Activated T-helper 1 cell treated with anti-CD3 and anti-CD28 coated beads, Interleukin-12 subunit alpha, Interleukin-12 subunit beta, Interleukin-2, Interleukin-4 antibody, amounts not matched to agents 30 ng/mL and 10 ng/mL and 1 ng/mL, durations not matched to agents 14 hours and 24 hours and 36 hours (primary cell): ENCODE results near the gene PPRC1. TPM values are rescaled to one million over a fixed set of nuclear protein-coding genes. Genes with fewer than 3 reads are reported as not detected.

Experiments used
- DNase-seq: peaks from one replicate; pipeline ENCODE4 v3.0.0; 2021; ENCODE audit warnings: low spot score
- H3K27ac Mint-ChIP-seq: one replicate; pipeline ENCODE4 v1.8.0; 2021; ENCODE audit warnings: mild to moderate bottlenecking, mixed read lengths
- H3K27me3 Mint-ChIP-seq: one replicate; pipeline ENCODE4 v1.8.0; 2022; ENCODE audit warnings: mild to moderate bottlenecking, moderate library complexity, mixed read lengths; ENCODE audit not compliant: insufficient read depth
- H3K36me3 Mint-ChIP-seq: one replicate; pipeline ENCODE4 v1.8.0; 2021; ENCODE audit warnings: low read depth, mixed read lengths
- H3K4me1 Mint-ChIP-seq: one replicate; pipeline ENCODE4 v1.8.0; 2021; ENCODE audit warnings: low read depth, mixed read lengths
- H3K4me3 Mint-ChIP-seq: one replicate; pipeline ENCODE4 v1.8.0; 2021; ENCODE audit warnings: mild to moderate bottlenecking, moderate library complexity, mixed read lengths
- H3K9me3 Mint-ChIP-seq: one replicate; pipeline ENCODE4 v1.8.0; 2021; ENCODE audit warnings: mixed read lengths
- intact Hi-C: fragments of 100-400 bp; cut with micrococcal nuclease; formaldehyde crosslinking; loops from one replicate; pipeline ENCODE4 v1.15.1; 2024
- total RNA-seq: library from RNA; stranded (reverse); gene quantifications from 2 replicates; pipeline ENCODE4 v1.2.3, GENCODE V29; 2022

Gene PPRC1
- total RNA-seq, 1 donor from 2014 or later = 115 TPM

- no peaks in the 10 kb centered on the region for H3K9me3 Mint-ChIP-seq
- H3K36me3 Mint-ChIP-seq = peaks cover 28% of the 10 kb centered on the region
- peaks cover 60% of the 10 kb centered on the region for H3K4me1 Mint-ChIP-seq
- H3K27ac Mint-ChIP-seq = peak overlapping the region; percentile 69
- no peak overlapping the region for H3K4me3 Mint-ChIP-seq
- H3K27me3 Mint-ChIP-seq = no peaks in the 10 kb centered on the region
- intact Hi-C loops = no loop called here
- no peak for DNase-seq
Observed at GRCh38 chr10:102112210-102112817, 20.5 kb upstream of the PPRC1 start.

GRCh38 chr10:102113261-102113955, 19.4 kb upstream of the PPRC1 start:
- intact Hi-C loops = no loop called here
- Mint-ChIP-seq H3K4me3 (peak overlapping the region; percentile 85), H3K27me3 (no peaks in the 10 kb centered on the region), H3K27ac (peak overlapping the region; percentile 69), H3K36me3 (peaks cover 25% of the 10 kb centered on the region), H3K4me1 (peaks cover 71% of the 10 kb centered on the region), H3K9me3 (no peaks in the 10 kb centered on the region)
- no peak for DNase-seq

- no peaks in the 10 kb centered on the region for H3K9me3 Mint-ChIP-seq
- no peak for DNase-seq
- intact Hi-C loops = loop anchor here (2.0 kb wide), 3 partner anchors 41 to 295 kb away; partner anchors contain the start of genes HPS6 and OGA
- H3K27me3 Mint-ChIP-seq = no peaks in the 10 kb centered on the region
- H3K27ac Mint-ChIP-seq = peak overlapping the region; percentile 98
- peaks cover 18% of the 10 kb centered on the region for H3K36me3 Mint-ChIP-seq
- peaks cover 76% of the 10 kb centered on the region for H3K4me1 Mint-ChIP-seq
- H3K4me3 Mint-ChIP-seq = peak overlapping the region; percentile 85
Observed at GRCh38 chr10:102113956-102114857, 18.6 kb upstream of the PPRC1 start.

- H3K4me1 Mint-ChIP-seq = peaks cover 71% of the 10 kb centered on the region
- DNase-seq = peak; percentile 73
Observed at GRCh38 chr10:102114861-102115618, 17.8 kb upstream of the PPRC1 start.

GRCh38 chr10:102115775-102116174, 17.1 kb upstream of the PPRC1 start:
- H3K4me1 Mint-ChIP-seq = peaks cover 66% of the 10 kb centered on the region
- DNase-seq = no peak

More at GRCh38 chr10:102114861-102115618, 17.8 kb upstream of the PPRC1 start:
- intact Hi-C loops = loop anchor here (1.0 to 2.0 kb wide), 5 partner anchors 42 to 296 kb away; partner anchors contain the start of genes ARMH3, HPS6 and OGA
- Mint-ChIP-seq H3K9me3 (no peaks in the 10 kb centered on the region), H3K27ac (peak overlapping the region; percentile 98), H3K4me3 (peak overlapping the region; percentile 85), H3K27me3 (no peaks in the 10 kb centered on the region), H3K36me3 (peaks cover 10% of the 10 kb centered on the region)

GRCh38 chr10:102116656-102117055, 16.2 kb upstream of the PPRC1 start:
- H3K4me3 Mint-ChIP-seq = peak overlapping the region; percentile 85
- DNase-seq = no peak
- no peaks in the 10 kb centered on the region for H3K27me3 Mint-ChIP-seq
- peaks cover 2% of the 10 kb centered on the region for H3K36me3 Mint-ChIP-seq
- intact Hi-C loops = no loop called here
- peak overlapping the region; percentile 98 for H3K27ac Mint-ChIP-seq
- H3K9me3 Mint-ChIP-seq = no peaks in the 10 kb centered on the region
- peaks cover 74% of the 10 kb centered on the region for H3K4me1 Mint-ChIP-seq

More at GRCh38 chr10:102115775-102116174, 17.1 kb upstream of the PPRC1 start:
- no peaks in the 10 kb centered on the region for H3K9me3 Mint-ChIP-seq
- H3K36me3 Mint-ChIP-seq = peaks cover 5% of the 10 kb centered on the region
- intact Hi-C loops = loop anchor here (1.0 to 2.0 kb wide), 5 partner anchors 43 to 297 kb away; partner anchors contain the start of genes ARMH3, HPS6 and OGA
- H3K4me3 Mint-ChIP-seq = peak overlapping the region; percentile 85
- no peaks in the 10 kb centered on the region for H3K27me3 Mint-ChIP-seq
- H3K27ac Mint-ChIP-seq = peak overlapping the region; percentile 98

- H3K4me3 Mint-ChIP-seq = peak overlapping the region; percentile 88
Observed at GRCh38 chr10:102117391-102118159, 15.3 kb upstream of the PPRC1 start.

GRCh38 chr10:102118867-102119266, 14.0 kb upstream of the PPRC1 start:
- intact Hi-C loops = no loop called here
- H3K4me3 Mint-ChIP-seq = peak overlapping the region; percentile 88
- peaks cover 60% of the 10 kb centered on the region for H3K4me1 Mint-ChIP-seq

More at GRCh38 chr10:102117391-102118159, 15.3 kb upstream of the PPRC1 start:
- intact Hi-C loops = no loop called here
- Mint-ChIP-seq H3K27me3 (no peaks in the 10 kb centered on the region), H3K36me3 (no peaks in the 10 kb centered on the region), H3K4me1 (peaks cover 68% of the 10 kb centered on the region), H3K27ac (peak overlapping the region; percentile 98), H3K9me3 (no peaks in the 10 kb centered on the region)
- peak; percentile 45 for DNase-seq

GRCh38 chr10:102119417-102120141, 13.3 kb upstream of the PPRC1 start:
- H3K4me1 Mint-ChIP-seq = peaks cover 59% of the 10 kb centered on the region
- intact Hi-C loops = loop anchor here (1.0 kb wide), 3 partner anchors 13 to 383 kb away; partner anchors contain the start of genes ACTR1A and NOLC1

More at GRCh38 chr10:102118867-102119266, 14.0 kb upstream of the PPRC1 start:
- Mint-ChIP-seq H3K27ac (peak overlapping the region; percentile 98), H3K36me3 (no peaks in the 10 kb centered on the region), H3K27me3 (no peaks in the 10 kb centered on the region), H3K9me3 (no peaks in the 10 kb centered on the region)
- no peak for DNase-seq

GRCh38 chr10:102120142-102120990, 12.5 kb upstream of the PPRC1 start, which contains the start of gene LDB1:
TSS of gene LDB1 (minus strand) at chr10:102120368. CDS start at chr10:102120110, 258 bp downstream.
- H3K27ac Mint-ChIP-seq = peak within 1 kb of the TSS; percentile 90

More at GRCh38 chr10:102119417-102120141, 13.3 kb upstream of the PPRC1 start:
- H3K27me3 Mint-ChIP-seq = no peaks in the 10 kb centered on the region
- H3K27ac Mint-ChIP-seq = peak overlapping the region; percentile 90
- no peak for DNase-seq
- no peaks in the 10 kb centered on the region for H3K9me3 Mint-ChIP-seq
- H3K36me3 Mint-ChIP-seq = no peaks in the 10 kb centered on the region
- H3K4me3 Mint-ChIP-seq = peak overlapping the region; percentile 88

More at GRCh38 chr10:102120142-102120990, 12.5 kb upstream of the PPRC1 start, which contains the start of gene LDB1:
- intact Hi-C loops = loop anchor here (1.0 kb wide), 3 partner anchors 12 to 382 kb away; partner anchors contain the start of genes ACTR1A and NOLC1
- no peaks in the 10 kb centered on the region for H3K36me3 Mint-ChIP-seq
- H3K9me3 Mint-ChIP-seq = no peaks in the 10 kb centered on the region
- peaks cover 52% of the 10 kb centered on the region for H3K4me1 Mint-ChIP-seq
- no peaks in the 10 kb centered on the region for H3K27me3 Mint-ChIP-seq
- peak; percentile 59 for DNase-seq
- H3K4me3 Mint-ChIP-seq = peak within 1 kb of the TSS; percentile 88
